HG02798 (cell line): Measurements from ENCODE around the gene TEX53.

Experiments used
- ATAC-seq: cut with Tn5 transposase; IDR thresholded peaks from one replicate; pipeline ENCODE4 v1.9.1; 2021; ENCODE audit warnings: mild to moderate bottlenecking; ENCODE audit not compliant: unreplicated experiment, poor library complexity

Gene TEX53

GRCh38 chr9:114680259-114681001 lies 22.8 kb upstream of the TEX53 start:
- ATAC-seq: no peak

DNA sequence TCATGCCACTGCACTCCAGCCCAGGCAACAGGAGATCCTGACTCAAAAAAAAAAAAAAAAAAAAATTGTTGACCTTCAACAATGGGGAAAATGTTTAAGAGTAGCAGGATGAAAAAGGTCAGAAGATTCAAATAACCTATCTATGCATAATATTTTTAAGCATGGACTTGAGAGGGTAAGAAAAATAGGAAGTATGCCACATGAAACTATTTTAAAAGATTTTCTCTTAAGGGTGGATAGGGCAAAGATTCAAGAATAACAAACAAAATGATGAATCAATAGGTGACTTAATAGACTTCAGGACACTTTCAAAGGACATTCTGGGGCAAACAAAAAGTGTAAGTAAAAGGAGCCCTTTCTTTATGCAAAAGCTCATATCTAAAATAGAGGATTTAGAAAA lies 21.2 kb upstream of the TEX53 start:
- no peak for ATAC-seq

DNA sequence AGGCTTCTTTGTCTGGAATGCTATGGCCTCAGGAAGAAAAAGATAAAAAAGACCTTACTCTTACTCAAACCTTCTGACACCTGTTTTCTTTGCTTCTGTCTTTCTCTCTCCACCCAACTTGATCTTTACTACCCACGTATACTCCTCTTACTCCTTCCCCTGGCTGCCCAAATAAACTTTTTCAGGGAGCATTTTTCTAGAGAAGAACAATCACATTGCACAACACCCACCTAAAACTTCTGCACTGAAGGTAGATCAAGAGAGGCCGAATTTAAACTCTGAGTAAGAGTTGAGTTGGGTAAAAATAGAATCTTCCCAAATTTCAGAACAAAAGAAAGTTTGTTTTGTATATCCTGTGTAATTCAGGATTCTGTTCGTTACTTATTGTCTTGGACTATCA lies 20.5 kb upstream of the TEX53 start:
- no peak for ATAC-seq

GRCh38 chr9:114677418-114677817 lies 19.8 kb upstream of the TEX53 start:
- no peak for ATAC-seq

DNA sequence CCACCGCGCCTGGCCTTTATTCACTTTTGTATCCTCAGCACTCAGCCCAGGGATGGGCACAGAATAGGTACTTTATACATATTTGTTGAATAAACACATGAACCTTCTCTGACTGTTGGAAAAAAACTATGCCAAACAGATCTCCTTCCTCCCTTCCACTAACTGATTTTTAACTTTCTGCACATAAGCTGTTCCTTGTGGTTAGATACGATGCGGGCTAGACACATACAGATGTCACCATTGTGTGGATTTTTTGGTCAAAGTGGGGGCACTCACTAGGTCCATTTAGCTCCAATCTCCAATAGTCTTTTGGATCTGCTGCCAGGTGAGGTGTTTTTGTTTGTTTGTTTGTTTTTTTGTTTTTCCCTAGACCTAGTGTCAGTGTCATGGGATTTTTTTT lies 19.3 kb upstream of the TEX53 start:
- ATAC-seq: no peak

GRCh38 chr9:114674798-114675540 lies 17.4 kb upstream of the TEX53 start:
- no peak for ATAC-seq

GRCh38 chr9:114674076-114674797 lies 16.6 kb upstream of the TEX53 start:
- no peak for ATAC-seq

GRCh38 chr9:114671605-114672004 lies 14.0 kb upstream of the TEX53 start:
- ATAC-seq: no peak

- ATAC-seq: no peak
Measured at GRCh38 chr9:114669961-114670360, 12.4 kb upstream of the TEX53 start.

- no peak for ATAC-seq
Measured at GRCh38 chr9:114668146-114668545, 10.5 kb upstream of the TEX53 start.

DNA sequence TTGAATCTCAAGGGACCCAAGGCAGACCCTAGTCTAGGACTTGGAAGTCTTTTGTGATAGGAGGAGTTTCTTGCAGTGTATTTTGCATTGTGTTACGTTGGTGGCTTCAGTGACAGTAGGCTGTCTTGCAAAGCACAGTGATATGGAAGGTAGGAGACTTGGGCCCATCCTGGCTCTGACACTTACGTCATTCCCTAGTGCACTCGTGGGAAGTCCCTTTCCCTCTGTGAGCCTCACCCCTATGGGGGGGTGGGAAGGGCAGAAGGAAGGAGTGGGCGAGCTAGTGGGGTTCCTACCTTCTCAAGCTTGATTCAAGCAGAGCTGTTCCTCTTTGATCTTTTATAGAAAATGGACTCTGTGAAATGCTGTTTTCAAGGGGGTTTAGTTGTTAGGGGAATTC lies 9.2 kb upstream of the TEX53 start:
- ATAC-seq: no peak

- no peak for ATAC-seq
Measured at GRCh38 chr9:114666401-114666800, 8.8 kb upstream of the TEX53 start.

DNA sequence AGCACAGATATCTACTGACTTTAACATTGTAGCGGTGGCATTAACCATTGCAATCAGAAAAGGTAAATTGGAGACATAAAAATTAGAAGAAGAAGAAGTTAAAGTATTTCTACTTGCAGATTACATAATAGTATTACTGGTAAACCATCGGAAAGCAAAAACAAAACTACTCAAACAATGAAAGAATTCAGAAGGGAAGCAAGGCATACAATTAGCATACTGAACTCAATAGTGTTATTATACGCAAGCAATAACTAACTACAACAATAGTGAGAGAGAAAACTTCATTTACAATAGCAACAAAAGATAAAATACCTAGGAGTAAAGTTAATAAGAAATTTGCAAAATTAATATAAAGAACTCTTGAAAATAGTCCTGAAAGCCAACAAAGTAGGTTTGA lies 6.6 kb upstream of the TEX53 start:
- no peak for ATAC-seq

DNA sequence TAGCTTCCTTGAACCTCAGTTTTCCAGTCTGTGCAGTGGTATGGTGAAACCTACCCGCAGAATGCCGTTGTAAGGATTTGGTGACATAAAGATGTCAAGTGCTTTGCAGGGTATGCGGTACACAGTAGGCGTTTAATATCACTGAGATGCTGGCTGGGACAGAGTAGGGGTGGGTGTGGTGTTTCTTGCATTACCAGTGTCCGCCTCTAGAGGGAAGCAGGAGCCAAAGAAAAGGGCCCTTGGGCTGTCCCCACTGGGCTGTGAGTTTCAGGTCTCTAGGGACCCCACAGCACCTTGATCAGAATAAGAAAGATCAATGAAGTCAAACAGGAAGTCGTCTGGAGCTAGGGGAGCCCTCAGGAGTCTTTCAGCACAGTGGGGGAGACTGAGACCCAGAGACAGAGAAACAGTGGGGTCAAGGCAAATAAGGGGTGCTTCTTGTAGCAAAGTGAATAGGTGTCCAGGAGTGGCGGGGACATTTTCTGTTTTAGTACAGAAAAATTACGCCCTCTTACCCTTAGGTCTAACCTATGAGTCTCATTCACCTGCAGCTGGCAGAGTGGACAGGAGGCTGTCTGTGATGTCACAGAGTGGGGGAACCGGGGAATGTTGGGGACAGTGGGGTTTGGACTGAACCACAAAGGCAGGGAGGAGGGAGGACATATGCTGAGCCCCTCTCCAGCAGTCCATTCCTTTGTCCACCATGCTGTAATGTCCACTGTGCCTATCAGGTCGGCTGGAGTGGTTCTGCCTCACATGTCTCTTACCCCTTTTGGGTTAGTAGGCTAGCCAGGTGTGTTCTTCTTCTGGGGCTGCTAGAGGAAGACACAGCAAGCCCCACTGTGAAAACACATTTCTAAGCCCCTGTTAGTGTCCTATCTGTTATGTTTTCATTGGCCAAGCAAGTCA lies 4.7 kb upstream of the TEX53 start:
- ATAC-seq: peak; percentile 69

DNA sequence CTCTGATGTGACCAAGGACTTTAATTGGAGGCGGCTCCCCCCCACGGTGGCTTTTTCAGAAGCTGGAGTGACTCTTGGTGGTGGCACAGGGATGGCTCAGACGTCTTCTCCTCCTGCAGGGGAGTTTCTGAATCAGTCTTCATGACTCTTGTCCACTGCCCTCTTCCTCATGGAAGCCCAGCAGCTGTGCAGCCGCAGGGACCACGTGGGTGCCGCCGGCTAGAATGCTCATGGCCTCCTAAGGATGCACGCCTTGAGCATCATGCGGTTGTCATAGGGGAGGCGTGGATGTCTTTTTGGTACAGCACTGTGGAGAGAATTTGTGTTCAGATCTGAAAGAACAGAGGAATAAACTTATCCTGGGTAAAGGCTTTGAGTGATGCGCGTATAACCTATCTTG lies 1.3 kb downstream of the TEX53 start:
- ATAC-seq: no peak

DNA sequence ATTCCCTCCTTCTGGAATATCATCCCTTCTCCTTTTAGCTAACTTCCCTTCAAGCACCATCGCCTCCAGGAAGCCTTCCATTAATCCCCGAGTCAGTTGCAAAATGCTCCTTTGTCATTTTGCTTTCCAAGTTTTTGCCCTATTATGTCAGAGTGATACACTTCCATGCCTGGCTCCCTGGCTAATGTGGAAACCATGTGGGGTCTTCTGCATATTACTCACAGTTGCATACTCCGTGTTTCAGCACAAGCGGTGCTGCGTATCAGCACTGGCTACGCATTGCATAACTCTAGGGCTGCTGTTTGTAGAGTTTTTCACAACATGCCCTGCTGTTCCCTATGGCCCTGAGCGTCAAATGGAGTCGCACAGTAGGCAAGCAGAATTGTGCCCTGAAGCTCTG lies 1.9 kb downstream of the TEX53 start:
- no peak for ATAC-seq

- ATAC-seq: peak; percentile 71
Measured at GRCh38 chr9:114653556-114654159, 3.9 kb downstream of the TEX53 start.

- ATAC-seq: peak; percentile 20
Measured at GRCh38 chr9:114652776-114653555, 4.6 kb downstream of the TEX53 start.

DNA sequence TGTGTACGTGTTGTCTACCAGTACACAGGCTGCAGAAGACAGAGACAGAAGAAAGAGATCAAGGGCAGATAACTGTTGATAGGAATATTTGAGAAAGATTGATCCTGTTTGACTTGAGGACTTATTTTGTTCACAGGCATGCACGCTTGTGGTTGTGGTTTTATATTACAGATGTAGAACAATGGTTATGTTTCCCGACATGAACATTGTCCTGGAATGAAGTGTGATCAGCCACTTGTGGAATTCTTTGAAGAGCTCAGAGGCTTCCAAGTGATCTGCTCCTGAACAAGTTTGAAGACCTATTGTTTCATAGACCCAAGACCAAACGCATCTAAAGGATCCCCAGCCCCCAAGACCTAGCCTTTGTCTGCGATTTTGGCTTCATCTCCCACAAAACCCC lies 13.7 kb downstream of the TEX53 start:
- ATAC-seq: no peak
